OCI-LY1 (cell line): ENCODE results near the gene PIK3R1.

ENCODE experiments used
- H2AFZ ChIP-seq: fragments of 200-600 bp; sonication (generic), shearing (Covaris generic); 2 replicates; pipeline ENCODE4 v1.6.0; 2014; ENCODE audit warnings: antibody characterized with exemption, mild to moderate bottlenecking, low read length
- H3F3A ChIP-seq: fragments of 200-600 bp; sonication (generic), shearing (Covaris generic); 2 replicates; pipeline ENCODE4 v1.6.0; 2014; ENCODE audit warnings: mild to moderate bottlenecking, antibody characterized with exemption, low read length, moderate library complexity; ENCODE audit not compliant: insufficient read depth
- H3K27ac ChIP-seq: fragments of 200-600 bp; sonication (generic); 2 replicates; pipeline ENCODE4 v1.5.1; 2014; ENCODE audit warnings: low read length, mixed run types, mild to moderate bottlenecking, low read depth; ENCODE audit not compliant: poor library complexity, severe bottlenecking
- H3K27me3 ChIP-seq: fragments of 200-600 bp; sonication (generic); 2 replicates; pipeline ENCODE4 v1.6.0; 2014; ENCODE audit warnings: antibody characterized with exemption, mild to moderate bottlenecking, low read length, moderate library complexity; ENCODE audit not compliant: insufficient read depth
- H3K36me3 ChIP-seq: fragments of 200-600 bp; sonication (generic); 2 replicates; pipeline ENCODE4 v1.6.1; 2014; ENCODE audit warnings: mild to moderate bottlenecking, antibody characterized with exemption, low read length, moderate library complexity, mixed read lengths; ENCODE audit not compliant: insufficient read depth
- H3K4me1 ChIP-seq: fragments of 200-600 bp; sonication (generic); 2 replicates; pipeline ENCODE4 v1.5.1; 2014; ENCODE audit warnings: mild to moderate bottlenecking, low read length, moderate library complexity; ENCODE audit not compliant: insufficient read depth, severe bottlenecking
- H3K4me2 ChIP-seq: fragments of 200-600 bp; sonication (generic), shearing (Covaris generic); 2 replicates; pipeline ENCODE4 v1.6.1; 2014; ENCODE audit warnings: low read length
- H3K4me3 ChIP-seq: fragments of 200-600 bp; sonication (generic); 2 replicates; pipeline ENCODE4 v1.5.1; 2014; ENCODE audit warnings: low read length, low read depth, mild to moderate bottlenecking, mixed read lengths; ENCODE audit not compliant: poor library complexity, severe bottlenecking
- H3K79me2 ChIP-seq: fragments of 200-600 bp; shearing (Covaris generic); 2 replicates; pipeline ENCODE4 v1.6.1; 2016; ENCODE audit warnings: mixed run types, low read length, mixed read lengths; ENCODE audit not compliant: insufficient read depth
- H3K9ac ChIP-seq: fragments of 200-600 bp; sonication (generic), shearing (Covaris generic); 2 replicates; pipeline ENCODE4 v1.6.1; 2014; ENCODE audit warnings: mild to moderate bottlenecking, low read length, mixed read lengths
- H3K9me2 ChIP-seq: fragments of 200-600 bp; sonication (generic), shearing (Covaris generic); 2 replicates; pipeline ENCODE4 v1.6.1; 2014; ENCODE audit warnings: low read depth, mild to moderate bottlenecking, low read length, mixed read lengths
- H3K9me3 ChIP-seq: fragments of 200-600 bp; shearing (Covaris generic); 2 replicates; pipeline ENCODE4 v1.6.1; 2014; ENCODE audit warnings: low read length, mixed read lengths
- H4K20me1 ChIP-seq: fragments of 200-600 bp; sonication (generic), shearing (Covaris generic); 2 replicates; pipeline ENCODE4 v1.6.0; 2016; ENCODE audit warnings: mild to moderate bottlenecking, low read length; ENCODE audit not compliant: insufficient read depth
- EZH2 ChIP-seq: fragments of 200-600 bp; sonication (generic), shearing (Covaris generic); IDR thresholded peaks from 2 replicates; pipeline ENCODE4 v1.8.0; 2017; ENCODE audit warnings: borderline replicate concordance, mixed run types, mild to moderate bottlenecking, antibody characterized with exemption, low read length, moderate library complexity, mixed read lengths
- TF ChIP-seq, protein P1 (sequence below): fragments of 200-600 bp; sonication (generic), shearing (Covaris generic); IDR thresholded peaks from 2 replicates; pipeline ENCODE4 v1.5.1; 2017; ENCODE audit warnings: mild to moderate bottlenecking, antibody characterized with exemption, low read length, moderate library complexity, mixed read lengths

PIK3R1 gene

DNA sequence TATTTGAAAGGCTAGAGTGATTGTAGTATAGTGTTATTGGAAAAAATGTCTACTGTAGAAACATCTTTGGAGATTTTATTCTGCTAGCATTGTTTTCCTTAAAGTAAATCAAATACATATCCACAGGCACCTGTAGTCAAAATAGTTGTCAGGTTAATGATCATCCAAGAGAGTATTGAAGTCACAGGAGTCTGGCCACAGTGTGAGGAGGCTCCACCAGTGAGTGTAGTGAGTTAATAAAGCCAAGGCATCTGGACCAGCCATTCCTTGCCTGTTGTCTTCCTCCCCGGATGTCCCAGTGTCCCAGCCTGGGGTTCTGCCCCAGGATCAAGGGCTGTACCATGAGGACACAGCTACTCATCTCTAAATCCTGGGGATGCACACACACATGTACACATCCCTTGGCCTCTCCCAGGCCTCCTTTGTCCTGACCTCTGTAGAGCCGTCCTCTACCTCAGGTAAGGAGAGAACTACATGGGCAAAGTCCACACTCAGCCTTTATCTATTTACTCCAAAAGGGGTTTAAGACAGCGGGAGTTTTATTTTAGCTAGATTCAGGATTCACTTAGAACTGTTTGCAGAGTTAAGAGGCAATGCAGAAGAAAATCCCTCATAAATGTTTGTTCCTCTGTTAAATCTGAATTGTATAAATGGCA lies 3.7 kb downstream of the PIK3R1 start:
- no peak overlapping the region for H3K9ac ChIP-seq

DNA sequence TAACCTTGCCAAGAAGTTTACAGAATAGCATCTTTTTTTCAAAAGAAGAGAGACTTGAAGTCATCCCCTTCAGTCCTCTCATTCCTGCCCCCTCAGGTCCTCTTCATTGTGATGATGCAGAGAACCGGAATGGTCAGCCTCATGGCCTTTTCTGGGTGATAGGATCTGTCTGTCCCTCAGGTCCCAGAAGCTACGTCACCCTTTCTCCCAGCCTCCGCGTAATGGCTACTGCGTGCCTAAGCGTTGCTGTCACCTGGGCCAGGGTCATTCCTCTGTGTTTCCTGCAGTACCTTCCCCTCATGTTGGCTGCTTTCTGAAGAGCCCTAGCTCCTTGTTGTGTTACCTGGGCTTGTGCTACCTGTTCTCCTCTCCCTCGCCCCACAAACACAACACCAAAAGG lies 4.7 kb downstream of the PIK3R1 start:
- H2AFZ ChIP-seq: no peak overlapping the region
- no peak overlapping the region for H3K4me3 ChIP-seq
- H3K9ac ChIP-seq: no peak overlapping the region
- H3K36me3 ChIP-seq: peaks cover 18% of the 10 kb centered on the region; the same call in 1 of the 2 replicates
- no peaks in the 10 kb centered on the region for H3K9me3 ChIP-seq
- peaks cover 37% of the 10 kb centered on the region for H3K4me1 ChIP-seq
- H4K20me1 ChIP-seq: no peaks in the 10 kb centered on the region
- no peak for TF ChIP-seq EZH2
- TF ChIP-seq, protein P1, sequence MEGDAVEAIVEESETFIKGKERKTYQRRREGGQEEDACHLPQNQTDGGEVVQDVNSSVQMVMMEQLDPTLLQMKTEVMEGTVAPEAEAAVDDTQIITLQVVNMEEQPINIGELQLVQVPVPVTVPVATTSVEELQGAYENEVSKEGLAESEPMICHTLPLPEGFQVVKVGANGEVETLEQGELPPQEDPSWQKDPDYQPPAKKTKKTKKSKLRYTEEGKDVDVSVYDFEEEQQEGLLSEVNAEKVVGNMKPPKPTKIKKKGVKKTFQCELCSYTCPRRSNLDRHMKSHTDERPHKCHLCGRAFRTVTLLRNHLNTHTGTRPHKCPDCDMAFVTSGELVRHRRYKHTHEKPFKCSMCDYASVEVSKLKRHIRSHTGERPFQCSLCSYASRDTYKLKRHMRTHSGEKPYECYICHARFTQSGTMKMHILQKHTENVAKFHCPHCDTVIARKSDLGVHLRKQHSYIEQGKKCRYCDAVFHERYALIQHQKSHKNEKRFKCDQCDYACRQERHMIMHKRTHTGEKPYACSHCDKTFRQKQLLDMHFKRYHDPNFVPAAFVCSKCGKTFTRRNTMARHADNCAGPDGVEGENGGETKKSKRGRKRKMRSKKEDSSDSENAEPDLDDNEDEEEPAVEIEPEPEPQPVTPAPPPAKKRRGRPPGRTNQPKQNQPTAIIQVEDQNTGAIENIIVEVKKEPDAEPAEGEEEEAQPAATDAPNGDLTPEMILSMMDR: no peak
- no peaks in the 10 kb centered on the region for H3K9me2 ChIP-seq
- H3F3A ChIP-seq: no peaks in the 10 kb centered on the region
- H3K27me3 ChIP-seq: no peaks in the 10 kb centered on the region
- H3K79me2 ChIP-seq: peaks cover 86% of the 10 kb centered on the region
- H3K27ac ChIP-seq: no peak overlapping the region
- H3K4me2 ChIP-seq: no peak overlapping the region

More for the DNA sequence above, 3.7 kb downstream of the PIK3R1 start:
- Histone ChIP-seq H3K27ac (no peak overlapping the region), H3K27me3 (no peaks in the 10 kb centered on the region), H4K20me1 (no peaks in the 10 kb centered on the region), H3K4me1 (peaks cover 35% of the 10 kb centered on the region), H3K4me3 (no peak overlapping the region), H3K4me2 (0 out of 2 replicates have a peak overlapping the region, but pooled peaks have one; percentile 90), H3K9me3 (no peaks in the 10 kb centered on the region), H3K9me2 (no peaks in the 10 kb centered on the region), H3F3A (no peaks in the 10 kb centered on the region), H2AFZ (no peak overlapping the region), H3K79me2 (peaks cover 79% of the 10 kb centered on the region), H3K36me3 (peaks cover 18% of the 10 kb centered on the region; the same call in 1 of the 2 replicates)
- no peak for TF ChIP-seq EZH2
- TF ChIP-seq, protein P1: no peak

DNA sequence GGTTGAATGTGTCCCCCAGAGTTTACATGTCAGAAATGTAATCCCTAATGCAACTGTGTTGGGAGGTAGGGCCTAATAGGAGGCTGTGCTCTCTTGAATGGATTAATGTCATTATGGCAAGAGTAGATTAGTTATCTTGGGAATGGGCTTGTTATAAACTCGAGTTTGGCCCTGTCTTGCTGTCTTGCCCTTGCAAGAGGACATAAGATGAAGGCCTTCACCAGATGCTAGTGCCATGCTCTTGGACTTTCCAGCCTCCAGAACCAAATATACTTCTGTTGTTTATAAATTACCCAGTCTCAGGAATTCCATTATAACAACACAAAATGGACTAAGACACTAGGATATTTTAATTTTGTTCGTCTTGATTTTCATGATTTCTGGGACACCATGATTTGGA lies 5.4 kb downstream of the PIK3R1 start:
- Histone ChIP-seq H3K4me2 (no peak overlapping the region), H3K9me3 (no peaks in the 10 kb centered on the region), H4K20me1 (no peaks in the 10 kb centered on the region), H3K79me2 (peaks cover 86% of the 10 kb centered on the region), H2AFZ (no peak overlapping the region), H3K4me1 (peaks cover 37% of the 10 kb centered on the region), H3K9me2 (no peaks in the 10 kb centered on the region), H3K4me3 (no peak overlapping the region), H3K36me3 (peaks cover 21% of the 10 kb centered on the region), H3K27ac (no peak overlapping the region), H3F3A (no peaks in the 10 kb centered on the region), H3K27me3 (no peaks in the 10 kb centered on the region), H3K9ac (no peak overlapping the region)
- no peak for TF ChIP-seq EZH2
- TF ChIP-seq, protein P1: no peak
